ENCODE measurements around the gene CDCA8.

Gene CDCA8

GRCh38 chr1:37671261-37671660, 21.1 kb upstream of the CDCA8 start:
- TF ChIP-seq CTCF (IDR thresholded peaks at IDR 0.05; ENCODE audit: low read depth, low read length, missing control alignments) = no peak
- DNase-seq (ENCODE audit: extremely low read depth, low read depth) = no peak
- no peak overlapping the region for H3K4me3 ChIP-seq (replicated peaks; ENCODE audit: low read depth, low read length)

- H3K4me3 ChIP-seq (replicated peaks; ENCODE audit: low read depth, low read length) = no peak overlapping the region
- no peak for TF ChIP-seq CTCF (IDR thresholded peaks at IDR 0.05; ENCODE audit: low read depth, low read length, missing control alignments)
- DNase-seq (ENCODE audit: extremely low read depth, low read depth) = no peak
Observed at GRCh38 chr1:37672136-37672870, 20.0 kb upstream of the CDCA8 start.

GRCh38 chr1:37673920-37674319, 18.4 kb upstream of the CDCA8 start:
- no peak overlapping the region for H3K4me3 ChIP-seq (replicated peaks; ENCODE audit: low read depth, low read length)
- no peak for DNase-seq (ENCODE audit: extremely low read depth, low read depth)
- no peak for TF ChIP-seq CTCF (IDR thresholded peaks at IDR 0.05; ENCODE audit: low read depth, low read length, missing control alignments)

- DNase-seq (ENCODE audit: extremely low read depth, low read depth) = peak; percentile 41
- no peak overlapping the region for H3K4me3 ChIP-seq (replicated peaks; ENCODE audit: low read depth, low read length)
- no peak for TF ChIP-seq CTCF (IDR thresholded peaks at IDR 0.05; ENCODE audit: low read depth, low read length, missing control alignments)
Observed at GRCh38 chr1:37676281-37677142, 15.8 kb upstream of the CDCA8 start.

- TF ChIP-seq CTCF (IDR thresholded peaks at IDR 0.05; ENCODE audit: low read depth, low read length, missing control alignments) = no peak
- H3K4me3 ChIP-seq (replicated peaks; ENCODE audit: low read depth, low read length) = no peak overlapping the region
- no peak for DNase-seq (ENCODE audit: extremely low read depth, low read depth)
Observed at GRCh38 chr1:37677143-37677439, 15.2 kb upstream of the CDCA8 start.

- DNase-seq (ENCODE audit: extremely low read depth, low read depth) = no peak
- no peak for TF ChIP-seq CTCF (IDR thresholded peaks at IDR 0.05; ENCODE audit: low read depth, low read length, missing control alignments)
- no peak overlapping the region for H3K4me3 ChIP-seq (replicated peaks; ENCODE audit: low read depth, low read length)
Observed at GRCh38 chr1:37677808-37678207, 14.5 kb upstream of the CDCA8 start.

All from HFF-Myc (cell line).